Progenitor cell of endocrine pancreas (in vitro differentiated cells): ENCODE results near the gene COQ8A. TPM values are rescaled to one million over a fixed set of nuclear protein-coding genes. Genes with fewer than 3 reads are reported as not detected.
A peak's percentile ranks its signal among the peaks of the same experiment; 100 is the strongest.

Source experiments
- DNase-seq: peaks from one replicate; pipeline ENCODE4 v3.0.0; 2021; ENCODE audit warnings: low spot score; ENCODE audit not compliant: unreplicated experiment
- H3K27ac Mint-ChIP-seq: 2 replicates; pipeline ENCODE4 v1.8.0; 2021; ENCODE audit warnings: mild to moderate bottlenecking, moderate library complexity, mixed read lengths
- H3K27me3 Mint-ChIP-seq: 2 replicates; pipeline ENCODE4 v1.8.0; 2021; ENCODE audit warnings: mixed read lengths
- H3K36me3 Mint-ChIP-seq: 2 replicates; pipeline ENCODE4 v1.8.0; 2022; ENCODE audit warnings: mixed read lengths; ENCODE audit not compliant: insufficient read depth
- H3K4me1 Mint-ChIP-seq: 2 replicates; pipeline ENCODE4 v1.8.0; 2021; ENCODE audit warnings: low read depth, mixed read lengths
- H3K4me3 Mint-ChIP-seq: 2 replicates; pipeline ENCODE4 v1.8.0; 2021; ENCODE audit warnings: low read depth, mild to moderate bottlenecking, moderate library complexity, mixed read lengths
- H3K9me3 Mint-ChIP-seq: 2 replicates; pipeline ENCODE4 v1.8.0; 2021; ENCODE audit warnings: low read depth, mixed read lengths
- CTCF ChIP-seq: fragments of 200-600 bp; sonication (generic); IDR thresholded peaks from one replicate; pipeline ENCODE4 v1.5.0; 2021; ENCODE audit warnings: antibody characterized with exemption, mild to moderate bottlenecking; ENCODE audit not compliant: unreplicated experiment
- total RNA-seq: library from RNA; stranded (reverse); gene quantifications from 2 replicates; pipeline ENCODE4 v1.2.1, GENCODE V29; 2021

Gene COQ8A
- total RNA-seq, 1 donor from 2014 or later, result 31.0 TPM

GRCh38 chr1:226965581-226966440 lies 25.7 kb downstream of the COQ8A start:
- H3K27me3 Mint-ChIP-seq, result no peaks in the 10 kb centered on the region
- no peak overlapping the region for H3K4me3 Mint-ChIP-seq
- H3K36me3 Mint-ChIP-seq, result peaks cover 15% of the 10 kb centered on the region
- no peaks in the 10 kb centered on the region for H3K9me3 Mint-ChIP-seq
- no peak for DNase-seq
- H3K4me1 Mint-ChIP-seq, result no peaks in the 10 kb centered on the region
- no peak overlapping the region for H3K27ac Mint-ChIP-seq
- no peak for TF ChIP-seq CTCF

DNA sequence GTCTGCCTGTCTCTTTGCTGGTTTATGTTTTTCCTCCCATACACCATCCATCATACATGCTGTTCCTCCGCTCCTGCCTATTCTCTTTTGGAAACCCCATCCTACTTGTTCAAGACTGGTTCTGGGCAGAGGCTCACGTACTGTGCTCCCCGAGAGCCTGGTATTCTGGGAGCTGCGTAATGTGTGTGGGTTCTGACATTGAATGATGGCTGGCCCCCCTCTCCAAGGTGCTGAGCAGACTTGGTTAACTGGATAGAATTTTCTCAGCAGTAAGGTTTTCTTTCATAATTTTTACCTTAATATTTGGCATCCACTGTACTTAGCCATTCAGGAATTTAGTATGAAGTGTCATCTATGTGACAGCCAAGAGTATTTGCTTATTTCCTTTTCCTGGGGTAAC lies 26.6 kb downstream of the COQ8A start:
- DNase-seq, result no peak
- no peak overlapping the region for H3K27ac Mint-ChIP-seq
- H3K9me3 Mint-ChIP-seq, result peaks cover 2% of the 10 kb centered on the region
- no peaks in the 10 kb centered on the region for H3K27me3 Mint-ChIP-seq
- H3K36me3 Mint-ChIP-seq, result peaks cover 17% of the 10 kb centered on the region
- H3K4me3 Mint-ChIP-seq, result no peak overlapping the region
- no peak for TF ChIP-seq CTCF
- no peaks in the 10 kb centered on the region for H3K4me1 Mint-ChIP-seq

GRCh38 chr1:226967665-226968064 lies 27.6 kb downstream of the COQ8A start:
- H3K36me3 Mint-ChIP-seq, result peaks cover 21% of the 10 kb centered on the region
- peaks cover 6% of the 10 kb centered on the region for H3K9me3 Mint-ChIP-seq
- DNase-seq, result no peak
- H3K27ac Mint-ChIP-seq, result no peak overlapping the region
- H3K27me3 Mint-ChIP-seq, result no peaks in the 10 kb centered on the region
- H3K4me3 Mint-ChIP-seq, result no peak overlapping the region
- no peak for TF ChIP-seq CTCF
- H3K4me1 Mint-ChIP-seq, result no peaks in the 10 kb centered on the region

DNA sequence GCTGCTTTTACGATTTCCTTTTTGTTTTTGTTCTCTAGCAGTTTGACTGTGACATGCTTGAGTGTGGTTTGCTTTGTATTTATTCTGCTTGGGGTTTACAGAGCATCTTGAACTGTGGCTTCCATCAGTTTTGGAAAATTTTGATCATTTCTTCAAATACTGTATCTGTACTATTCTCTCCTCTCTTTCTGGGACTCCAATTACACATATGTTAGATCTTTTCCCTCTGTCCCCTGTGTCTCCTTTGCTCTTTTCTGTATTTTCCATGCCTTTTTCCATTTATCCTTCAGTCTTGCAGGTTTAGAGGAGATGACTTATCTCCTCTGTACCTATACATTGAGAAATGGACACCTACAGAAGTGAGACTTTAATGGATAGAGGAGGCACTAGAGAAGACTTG lies 31.7 kb downstream of the COQ8A start:
- H3K27me3 Mint-ChIP-seq, result no peaks in the 10 kb centered on the region
- no peak overlapping the region for H3K4me3 Mint-ChIP-seq
- TF ChIP-seq CTCF, result no peak
- peaks cover 6% of the 10 kb centered on the region for H3K9me3 Mint-ChIP-seq
- H3K27ac Mint-ChIP-seq, result peak overlapping the region; percentile 26
- H3K4me1 Mint-ChIP-seq, result peaks cover 22% of the 10 kb centered on the region
- H3K36me3 Mint-ChIP-seq, result peaks cover 21% of the 10 kb centered on the region
- DNase-seq, result no peak

DNA sequence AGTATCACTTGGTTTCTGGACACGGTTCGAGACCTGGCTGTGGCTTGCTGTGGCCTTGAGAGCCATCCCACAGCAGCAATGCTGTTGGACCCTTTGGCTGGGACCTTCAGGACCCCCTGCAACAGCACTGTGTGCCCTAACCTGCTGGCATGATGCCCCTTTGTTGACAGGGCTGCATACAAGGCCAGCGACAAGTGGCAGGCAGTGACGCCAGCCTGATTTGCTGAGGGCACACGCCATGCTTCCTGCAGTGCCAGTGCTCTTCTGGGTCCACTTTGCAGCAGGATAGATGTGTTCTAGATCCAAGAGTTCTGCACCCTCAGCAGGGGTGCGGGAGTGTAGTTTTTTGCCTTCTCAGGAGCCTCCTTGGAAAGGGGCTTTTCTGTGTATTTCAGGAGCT lies 32.8 kb downstream of the COQ8A start:
- TF ChIP-seq CTCF, result no peak
- Mint-ChIP-seq H3K27ac (no peak overlapping the region), H3K4me3 (no peak overlapping the region), H3K9me3 (peaks cover 6% of the 10 kb centered on the region), H3K4me1 (peaks cover 22% of the 10 kb centered on the region), H3K27me3 (no peaks in the 10 kb centered on the region), H3K36me3 (peaks cover 19% of the 10 kb centered on the region)
- DNase-seq, result no peak
